Jurkat, Clone E6-1 (cell line): ENCODE data around the gene PSMD11.
"Not testable (repeated sequence)": the region's sequence is repeated elsewhere in the genome, so short reads cannot be mapped to it uniquely, and the experiment has no call there.

Source experiments
- DNase-seq: peaks from one replicate; pipeline ENCODE4 v3.0.0-alpha.2; 2011; ENCODE audit warnings: low read depth, low spot score
- H3K4me3 ChIP-seq: 2 replicates; pipeline ENCODE4 v1.5.1; 2011; ENCODE audit warnings: mild to moderate bottlenecking, low read length, control low read depth, moderate library complexity

Gene PSMD11

DNA sequence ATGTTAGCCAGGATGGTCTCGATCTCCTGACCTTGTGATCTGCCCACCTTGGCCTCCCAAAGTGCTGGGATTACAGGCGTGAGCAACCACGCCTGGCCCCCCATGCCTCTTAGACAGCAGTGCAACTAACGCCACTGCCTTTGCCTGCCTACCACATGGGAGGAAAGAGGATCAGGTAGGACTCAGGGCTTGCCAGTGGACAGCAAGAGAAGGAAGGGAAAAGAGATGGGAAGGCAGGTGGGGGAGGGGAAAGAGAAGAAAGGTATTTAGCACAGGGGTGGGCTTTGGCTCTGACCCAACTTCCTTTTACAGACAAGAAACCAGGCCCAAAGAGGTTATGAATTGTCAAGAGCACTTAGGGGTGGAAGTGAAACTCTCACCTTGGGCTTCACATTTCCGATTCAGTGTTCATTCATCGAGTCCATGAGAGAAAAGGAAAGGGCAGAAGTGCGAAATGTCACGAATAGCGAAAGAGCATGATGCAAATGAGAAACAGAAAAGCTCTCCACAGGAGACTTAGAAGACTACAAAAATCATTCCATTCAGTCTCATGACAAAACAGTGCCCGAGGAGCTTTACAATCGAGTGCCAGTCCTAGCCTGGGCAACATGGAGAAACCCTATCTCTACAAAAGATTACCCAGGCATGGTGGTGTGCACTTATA lies 78.8 kb downstream of the PSMD11 start:
- DNase-seq, result no peak
- H3K4me3 ChIP-seq, result no peak overlapping the region

DNA sequence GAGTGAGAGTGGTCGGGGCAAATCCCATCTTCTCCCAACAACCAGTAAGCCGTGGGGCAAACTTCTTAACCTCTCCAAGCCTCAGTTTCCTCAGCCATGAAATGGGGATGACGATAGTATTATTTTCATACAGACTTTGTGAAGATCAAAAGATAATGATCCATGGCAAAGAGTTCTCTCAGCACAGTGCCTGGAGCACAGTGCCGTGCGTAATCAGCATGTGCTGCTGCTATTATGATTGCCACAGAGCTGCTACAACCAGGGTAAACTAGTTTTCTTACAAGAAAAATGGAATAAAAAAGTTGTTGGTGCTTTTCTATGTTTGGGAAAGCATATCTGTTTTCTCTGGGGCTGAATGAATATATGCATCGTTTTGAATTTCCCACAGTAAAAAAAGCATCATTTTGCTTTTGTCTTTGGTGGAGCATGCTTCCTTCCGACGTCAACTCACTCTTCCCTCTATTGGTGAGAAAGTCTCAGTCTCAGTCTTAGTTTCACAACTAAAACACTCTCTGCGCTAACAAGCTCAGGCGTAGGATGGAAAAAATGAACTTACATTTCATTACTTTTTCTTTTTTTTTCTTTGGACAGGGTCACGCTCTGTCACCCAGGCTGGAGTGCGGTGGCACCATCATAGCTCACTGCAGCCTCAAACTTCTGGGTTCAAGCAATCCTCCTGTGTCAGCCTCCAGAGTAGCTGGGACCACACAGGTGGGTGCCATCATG lies 79.7 kb downstream of the PSMD11 start:
- H3K4me3 ChIP-seq, result no peak overlapping the region
- DNase-seq, result no peak

DNA sequence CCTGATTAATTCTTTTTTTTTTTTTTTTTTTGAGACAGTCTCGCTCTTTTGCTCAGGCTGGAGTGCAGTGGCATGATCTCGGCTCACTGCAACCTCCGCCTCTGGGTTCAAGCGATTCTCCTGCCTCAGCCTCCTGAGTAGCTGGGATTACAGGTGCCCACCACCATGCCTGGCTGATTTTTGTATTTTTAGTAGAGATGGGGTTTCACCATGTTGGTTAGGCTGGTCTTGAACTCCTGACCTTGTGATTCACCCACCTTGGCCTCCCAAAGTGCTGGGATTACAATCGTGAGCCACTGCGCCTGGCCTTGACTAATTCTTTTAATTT lies 80.2 kb downstream of the PSMD11 start:
- DNase-seq, H3K4me3 ChIP-seq: not testable (repeated sequence)

DNA sequence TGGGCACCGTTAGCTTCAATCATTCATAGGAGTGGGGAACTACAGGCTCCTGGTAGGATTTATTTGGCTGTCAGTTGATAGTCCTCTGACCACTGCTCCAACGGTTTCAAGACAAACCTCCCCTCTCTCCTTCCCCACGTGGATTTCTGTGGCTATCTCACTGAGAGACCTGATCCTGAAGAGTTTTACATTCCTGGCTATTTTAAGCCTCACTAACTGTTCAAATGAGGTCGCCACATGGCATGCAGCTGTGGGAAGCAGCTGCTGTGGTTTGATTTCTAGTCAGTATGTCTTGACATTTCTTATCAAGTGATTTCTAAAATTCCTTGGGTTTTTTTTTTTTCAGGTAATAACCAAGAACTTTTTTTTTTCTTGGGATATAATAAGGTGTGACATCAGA lies 80.8 kb downstream of the PSMD11 start:
- no peak for DNase-seq
- H3K4me3 ChIP-seq, result no peak overlapping the region

DNA sequence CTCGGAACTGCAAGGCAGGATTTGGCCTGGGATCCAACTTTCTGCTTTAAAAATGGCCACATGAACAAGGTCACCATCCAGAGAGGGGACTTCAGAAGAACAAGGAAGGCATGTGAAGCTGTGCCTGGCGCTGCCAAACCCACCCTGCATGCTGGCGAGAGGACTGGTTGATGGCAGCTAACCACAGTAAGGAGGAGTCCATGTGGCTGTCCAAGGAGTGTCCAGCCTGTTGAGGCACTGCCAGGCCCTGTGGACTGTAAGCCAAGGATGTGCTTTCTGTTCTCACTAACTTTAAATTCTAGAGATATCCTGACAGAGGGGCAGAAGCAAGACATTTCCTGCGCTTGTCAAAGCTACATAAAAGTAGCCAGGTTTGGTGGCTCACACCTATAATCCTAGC lies 82.8 kb downstream of the PSMD11 start:
- no peak overlapping the region for H3K4me3 ChIP-seq
- DNase-seq, result no peak

DNA sequence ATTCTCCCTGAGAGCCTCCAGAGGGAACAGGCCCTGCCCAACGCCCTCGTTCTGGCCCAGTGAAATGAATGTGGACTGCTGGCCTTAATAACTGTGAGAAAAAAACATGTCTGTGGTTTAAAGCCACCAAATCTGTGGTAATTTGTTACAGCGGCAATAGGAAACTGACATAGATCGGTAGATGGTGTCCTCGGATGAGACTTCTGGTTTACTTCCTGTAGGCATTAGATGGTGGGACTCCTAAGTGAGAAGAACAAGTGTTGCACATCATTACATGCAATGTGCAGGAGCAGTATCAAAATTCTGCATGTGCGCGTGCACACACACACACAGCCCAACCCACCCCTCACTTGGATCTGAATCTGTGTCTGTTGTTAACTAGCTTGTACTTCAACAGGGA lies 84.5 kb downstream of the PSMD11 start:
- H3K4me3 ChIP-seq, result no peak overlapping the region
- DNase-seq, result no peak

DNA sequence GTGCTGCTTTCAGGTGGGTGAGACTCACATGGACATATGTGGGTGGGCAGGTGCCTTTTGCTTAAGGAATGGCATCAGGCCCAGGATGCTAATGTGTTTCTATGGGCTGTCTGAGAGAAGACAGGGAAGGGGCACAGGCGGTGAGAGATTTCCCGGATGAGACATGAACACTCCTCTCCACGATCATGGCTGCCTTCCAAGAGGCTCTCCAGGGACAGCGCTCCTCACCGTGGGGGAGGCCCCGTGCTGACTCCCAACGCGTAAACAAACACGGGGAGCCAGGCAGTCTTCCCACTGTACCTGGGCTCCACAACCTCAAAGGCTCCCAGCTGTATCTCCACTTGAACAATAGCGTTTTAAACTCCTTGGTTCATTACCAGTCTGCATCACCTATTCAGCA lies 85.3 kb downstream of the PSMD11 start:
- no peak overlapping the region for H3K4me3 ChIP-seq
- DNase-seq, result no peak
